Measurements from ENCODE around the gene NKX1-1. TPM values are rescaled to one million over a fixed set of nuclear protein-coding genes. Genes with fewer than 3 reads are reported as not detected.

Gene NKX1-1
- polyA plus RNA-seq, 1 donor from 2014 or later: not detected

DNA sequence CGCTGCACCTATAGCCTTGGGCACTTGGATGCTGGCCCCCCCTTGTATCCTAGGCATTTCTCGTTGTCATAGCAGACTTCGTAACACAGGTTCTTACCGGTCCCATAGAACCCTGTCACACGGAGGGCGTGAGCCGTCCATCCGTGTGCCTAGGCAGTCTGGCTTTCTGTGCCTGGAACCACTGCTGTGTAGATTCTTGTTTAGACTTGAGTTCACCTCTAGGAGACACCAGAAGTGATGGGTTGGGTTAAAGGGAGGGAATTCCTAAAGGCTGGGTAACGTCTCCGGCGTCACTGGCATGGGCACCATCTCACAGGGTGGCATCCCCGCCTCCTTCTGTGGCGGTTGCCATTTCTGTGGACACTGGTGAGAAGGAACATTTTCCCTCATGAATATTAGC lies 13.5 kb upstream of the NKX1-1 start:
- Histone ChIP-seq H3K4me2 (ENCODE audit: low read length) (no peak overlapping the region), H3K27ac (ENCODE audit: low read length) (no peak overlapping the region), H3K9me3 (ENCODE audit: low read length) (no peaks in the 10 kb centered on the region), H3K9me2 (ENCODE audit: insufficient read depth, low read length) (no peaks in the 10 kb centered on the region), H3K27me3 (ENCODE audit: insufficient read depth, low read depth, low read length) (peaks cover 11% of the 10 kb centered on the region), H3F3A (ENCODE audit: insufficient read depth, low read length, poor library complexity, severe bottlenecking) (no peaks in the 10 kb centered on the region), H3K79me2 (replicated peaks; ENCODE audit: insufficient read depth, low read length) (no peaks in the 10 kb centered on the region), H4K20me1 (ENCODE audit: insufficient read depth) (no peaks in the 10 kb centered on the region), H3K9ac (ENCODE audit: low read length) (no peak overlapping the region), H3K36me3 (ENCODE audit: insufficient read depth, low read length) (no peaks in the 10 kb centered on the region), H3K4me3 (ENCODE audit: low read length) (no peak overlapping the region), H2AFZ (ENCODE audit: low read depth, low read length) (no peak overlapping the region)
- TF ChIP-seq MXI1 (conservative IDR thresholded peaks at IDR 0.05; ENCODE audit: poor library complexity, severe bottlenecking): no peak

DNA sequence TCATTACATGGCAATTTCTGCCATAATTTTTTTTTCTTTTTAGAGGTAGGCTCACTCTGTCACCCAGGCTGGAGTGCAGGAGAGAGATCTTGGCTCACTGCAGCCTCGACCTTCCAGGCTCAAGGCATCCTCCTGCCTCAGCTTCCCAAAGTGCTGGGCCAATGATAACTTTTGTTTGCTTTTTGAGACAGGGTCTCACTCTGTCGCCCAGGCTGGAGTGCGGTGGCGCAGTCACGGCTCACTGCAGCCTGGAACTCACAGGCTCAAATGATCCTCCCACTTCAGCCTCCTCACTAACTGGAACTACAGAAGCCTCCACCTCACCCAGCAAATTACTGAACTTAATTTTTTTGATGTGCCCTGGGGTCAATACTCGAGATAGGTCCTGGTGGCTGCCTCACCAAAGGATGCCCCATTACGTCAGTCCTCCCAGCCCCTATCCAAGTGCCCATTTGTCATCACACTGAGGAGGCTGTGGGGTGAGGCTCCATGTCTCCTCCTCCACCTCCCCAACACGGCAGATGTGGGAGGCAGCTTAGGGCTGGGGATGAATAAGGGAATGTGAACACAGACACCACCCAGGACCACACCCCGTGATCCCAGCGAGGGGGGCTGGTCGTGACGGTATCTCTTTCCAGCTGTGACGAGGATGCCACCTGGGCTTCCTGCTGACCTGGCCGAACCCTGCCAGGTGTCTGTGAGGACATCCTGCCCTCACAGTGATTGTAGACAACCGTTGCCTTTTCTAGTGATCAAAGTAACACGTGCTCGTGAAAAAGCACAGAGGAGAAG lies 12.4 kb upstream of the NKX1-1 start:
- Histone ChIP-seq H3K79me2 (replicated peaks; ENCODE audit: insufficient read depth, low read length) (no peaks in the 10 kb centered on the region), H3K4me2 (ENCODE audit: low read length) (no peak overlapping the region), H3K27ac (ENCODE audit: low read length) (no peak overlapping the region), H3K27me3 (ENCODE audit: insufficient read depth, low read depth, low read length) (peaks cover 15% of the 10 kb centered on the region), H2AFZ (ENCODE audit: low read depth, low read length) (no peak overlapping the region), H3K36me3 (ENCODE audit: insufficient read depth, low read length) (no peaks in the 10 kb centered on the region), H3K9me2 (ENCODE audit: insufficient read depth, low read length) (no peaks in the 10 kb centered on the region), H3K4me3 (ENCODE audit: low read length) (no peak overlapping the region), H3F3A (ENCODE audit: insufficient read depth, low read length, poor library complexity, severe bottlenecking) (no peaks in the 10 kb centered on the region), H3K9me3 (ENCODE audit: low read length) (no peaks in the 10 kb centered on the region), H4K20me1 (ENCODE audit: insufficient read depth) (no peaks in the 10 kb centered on the region), H3K9ac (ENCODE audit: low read length) (no peak overlapping the region)
- TF ChIP-seq EZH2 (IDR thresholded peaks at IDR 0.05; ENCODE audit: borderline replicate concordance, insufficient read depth, low read length, poor library complexity, severe bottlenecking) (no peak), RAD21 (conservative IDR thresholded peaks at IDR 0.05) (no peak), SMC3 (conservative IDR thresholded peaks at IDR 0.05; ENCODE audit: poor library complexity) (no peak), TAF1 (IDR thresholded peaks at IDR 0.05; ENCODE audit: low read depth) (no peak), MXI1 (conservative IDR thresholded peaks at IDR 0.05; ENCODE audit: poor library complexity, severe bottlenecking) (no peak), POLR2AphosphoS5 (IDR thresholded peaks at IDR 0.05) (no peak), EP300 (conservative IDR thresholded peaks at IDR 0.05; ENCODE audit: poor library complexity, severe bottlenecking) (no peak)
- TF ChIP-seq, protein P1, sequence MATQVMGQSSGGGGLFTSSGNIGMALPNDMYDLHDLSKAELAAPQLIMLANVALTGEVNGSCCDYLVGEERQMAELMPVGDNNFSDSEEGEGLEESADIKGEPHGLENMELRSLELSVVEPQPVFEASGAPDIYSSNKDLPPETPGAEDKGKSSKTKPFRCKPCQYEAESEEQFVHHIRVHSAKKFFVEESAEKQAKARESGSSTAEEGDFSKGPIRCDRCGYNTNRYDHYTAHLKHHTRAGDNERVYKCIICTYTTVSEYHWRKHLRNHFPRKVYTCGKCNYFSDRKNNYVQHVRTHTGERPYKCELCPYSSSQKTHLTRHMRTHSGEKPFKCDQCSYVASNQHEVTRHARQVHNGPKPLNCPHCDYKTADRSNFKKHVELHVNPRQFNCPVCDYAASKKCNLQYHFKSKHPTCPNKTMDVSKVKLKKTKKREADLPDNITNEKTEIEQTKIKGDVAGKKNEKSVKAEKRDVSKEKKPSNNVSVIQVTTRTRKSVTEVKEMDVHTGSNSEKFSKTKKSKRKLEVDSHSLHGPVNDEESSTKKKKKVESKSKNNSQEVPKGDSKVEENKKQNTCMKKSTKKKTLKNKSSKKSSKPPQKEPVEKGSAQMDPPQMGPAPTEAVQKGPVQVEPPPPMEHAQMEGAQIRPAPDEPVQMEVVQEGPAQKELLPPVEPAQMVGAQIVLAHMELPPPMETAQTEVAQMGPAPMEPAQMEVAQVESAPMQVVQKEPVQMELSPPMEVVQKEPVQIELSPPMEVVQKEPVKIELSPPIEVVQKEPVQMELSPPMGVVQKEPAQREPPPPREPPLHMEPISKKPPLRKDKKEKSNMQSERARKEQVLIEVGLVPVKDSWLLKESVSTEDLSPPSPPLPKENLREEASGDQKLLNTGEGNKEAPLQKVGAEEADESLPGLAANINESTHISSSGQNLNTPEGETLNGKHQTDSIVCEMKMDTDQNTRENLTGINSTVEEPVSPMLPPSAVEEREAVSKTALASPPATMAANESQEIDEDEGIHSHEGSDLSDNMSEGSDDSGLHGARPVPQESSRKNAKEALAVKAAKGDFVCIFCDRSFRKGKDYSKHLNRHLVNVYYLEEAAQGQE (IDR thresholded peaks at IDR 0.05; ENCODE audit: borderline replicate concordance): no peak
- TF ChIP-seq, protein P2, sequence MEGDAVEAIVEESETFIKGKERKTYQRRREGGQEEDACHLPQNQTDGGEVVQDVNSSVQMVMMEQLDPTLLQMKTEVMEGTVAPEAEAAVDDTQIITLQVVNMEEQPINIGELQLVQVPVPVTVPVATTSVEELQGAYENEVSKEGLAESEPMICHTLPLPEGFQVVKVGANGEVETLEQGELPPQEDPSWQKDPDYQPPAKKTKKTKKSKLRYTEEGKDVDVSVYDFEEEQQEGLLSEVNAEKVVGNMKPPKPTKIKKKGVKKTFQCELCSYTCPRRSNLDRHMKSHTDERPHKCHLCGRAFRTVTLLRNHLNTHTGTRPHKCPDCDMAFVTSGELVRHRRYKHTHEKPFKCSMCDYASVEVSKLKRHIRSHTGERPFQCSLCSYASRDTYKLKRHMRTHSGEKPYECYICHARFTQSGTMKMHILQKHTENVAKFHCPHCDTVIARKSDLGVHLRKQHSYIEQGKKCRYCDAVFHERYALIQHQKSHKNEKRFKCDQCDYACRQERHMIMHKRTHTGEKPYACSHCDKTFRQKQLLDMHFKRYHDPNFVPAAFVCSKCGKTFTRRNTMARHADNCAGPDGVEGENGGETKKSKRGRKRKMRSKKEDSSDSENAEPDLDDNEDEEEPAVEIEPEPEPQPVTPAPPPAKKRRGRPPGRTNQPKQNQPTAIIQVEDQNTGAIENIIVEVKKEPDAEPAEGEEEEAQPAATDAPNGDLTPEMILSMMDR (IDR thresholded peaks at IDR 0.05; ENCODE audit: poor library complexity, severe bottlenecking): no peak

Measured in neural cell (in vitro differentiated cells).